Activated CD8-positive, alpha-beta memory T cell treated with anti-CD3 and anti-CD28 coated beads for 1 hour (primary cell): ENCODE results near the gene TNS1.
"Not testable (repeated sequence)": the region's sequence is repeated elsewhere in the genome, so short reads cannot be mapped to it uniquely, and the experiment has no call there.

ENCODE experiments used
- DNase-seq, 2 donors: peaks; one replicate each; pipeline ENCODE4 v3.0.0-alpha.2; 2020; ENCODE audit warnings: low read depth in 1 of 2; ENCODE audit errors: extremely low read depth in 1 of 2

TNS1 gene

DNA sequence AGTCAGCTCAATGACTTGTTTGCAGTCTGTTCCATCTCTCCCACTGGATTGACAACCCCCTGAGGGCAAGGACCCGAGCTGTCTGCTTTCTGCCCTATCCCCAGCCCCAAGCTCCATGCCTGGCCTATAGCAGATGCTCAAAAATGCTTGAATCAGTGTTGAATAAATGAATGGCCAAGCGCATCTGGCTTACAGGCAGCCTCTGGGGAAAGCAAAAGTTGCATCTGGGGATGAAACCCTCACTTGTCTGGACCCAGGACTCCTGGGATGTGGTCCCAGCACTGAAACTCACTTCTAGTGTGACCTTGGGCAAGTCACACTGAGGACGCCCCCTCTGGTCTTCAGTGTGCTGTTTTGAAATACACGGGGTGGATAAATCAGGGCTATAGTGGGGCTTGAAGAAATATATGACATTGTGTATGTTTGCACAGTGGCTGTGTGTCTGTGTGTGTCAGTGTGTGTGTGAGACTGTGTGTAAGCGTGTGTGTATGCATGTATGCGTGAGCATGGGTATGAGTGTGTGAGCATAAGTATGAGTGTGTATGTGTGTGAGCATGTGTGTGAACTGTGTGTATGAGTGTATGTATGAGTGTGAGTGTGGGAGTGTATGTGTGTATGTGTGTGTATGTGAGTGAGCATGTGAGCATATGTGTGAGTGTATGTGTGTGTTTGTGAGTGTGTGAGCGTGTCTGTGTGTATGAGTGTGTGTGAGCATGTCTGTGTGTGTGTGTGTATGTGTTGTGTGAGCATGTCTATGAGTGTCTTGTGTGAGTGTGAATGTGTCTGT lies 27.8 kb upstream of the TNS1 start:
- DNase-seq: no peak

DNA sequence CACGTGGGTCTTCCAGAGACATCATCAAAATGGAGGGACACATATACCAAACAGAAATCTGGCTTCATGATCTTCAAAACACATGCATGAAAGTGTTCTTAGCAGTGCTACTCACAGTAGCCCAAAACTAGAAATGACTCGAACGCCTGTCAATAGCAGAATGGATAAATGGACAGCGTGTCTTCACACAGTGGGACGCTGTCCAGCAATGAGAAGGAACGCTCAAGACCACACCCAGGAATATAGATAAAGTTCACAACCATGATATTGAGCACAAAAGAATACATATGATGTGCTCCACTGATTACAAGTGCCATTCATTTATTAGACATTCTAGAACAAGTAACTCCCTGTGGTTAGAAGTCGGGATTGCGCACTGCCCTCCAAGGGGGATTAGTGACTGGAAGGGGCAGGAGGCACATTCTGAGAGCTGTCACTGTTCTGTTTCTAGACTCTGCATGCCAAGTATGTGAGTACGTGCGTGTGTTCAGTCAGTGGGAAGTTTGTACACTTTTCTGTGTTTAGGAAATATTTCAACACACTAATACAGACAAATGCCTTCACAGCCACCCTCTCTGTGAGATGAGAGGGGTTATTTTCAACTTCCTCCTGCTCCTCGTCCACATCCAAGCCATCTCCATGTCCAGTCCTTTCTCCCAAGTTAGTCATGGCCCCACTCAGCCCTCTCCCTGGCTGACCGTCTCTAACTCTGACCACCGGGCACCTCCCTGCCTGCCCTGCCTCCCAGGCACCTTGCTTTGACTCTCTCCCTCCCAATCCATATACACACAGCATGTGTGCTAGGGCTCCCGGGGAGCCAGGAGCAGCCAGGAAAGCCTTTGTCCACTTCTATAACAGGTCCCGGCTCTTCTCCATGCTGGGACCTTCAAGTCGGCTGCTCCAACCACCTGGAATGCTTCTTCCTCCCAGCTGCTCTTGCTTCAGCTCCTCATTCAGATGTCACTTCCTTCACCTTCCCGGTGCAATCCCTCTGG lies 26.9 kb upstream of the TNS1 start:
- DNase-seq: no peak

DNA sequence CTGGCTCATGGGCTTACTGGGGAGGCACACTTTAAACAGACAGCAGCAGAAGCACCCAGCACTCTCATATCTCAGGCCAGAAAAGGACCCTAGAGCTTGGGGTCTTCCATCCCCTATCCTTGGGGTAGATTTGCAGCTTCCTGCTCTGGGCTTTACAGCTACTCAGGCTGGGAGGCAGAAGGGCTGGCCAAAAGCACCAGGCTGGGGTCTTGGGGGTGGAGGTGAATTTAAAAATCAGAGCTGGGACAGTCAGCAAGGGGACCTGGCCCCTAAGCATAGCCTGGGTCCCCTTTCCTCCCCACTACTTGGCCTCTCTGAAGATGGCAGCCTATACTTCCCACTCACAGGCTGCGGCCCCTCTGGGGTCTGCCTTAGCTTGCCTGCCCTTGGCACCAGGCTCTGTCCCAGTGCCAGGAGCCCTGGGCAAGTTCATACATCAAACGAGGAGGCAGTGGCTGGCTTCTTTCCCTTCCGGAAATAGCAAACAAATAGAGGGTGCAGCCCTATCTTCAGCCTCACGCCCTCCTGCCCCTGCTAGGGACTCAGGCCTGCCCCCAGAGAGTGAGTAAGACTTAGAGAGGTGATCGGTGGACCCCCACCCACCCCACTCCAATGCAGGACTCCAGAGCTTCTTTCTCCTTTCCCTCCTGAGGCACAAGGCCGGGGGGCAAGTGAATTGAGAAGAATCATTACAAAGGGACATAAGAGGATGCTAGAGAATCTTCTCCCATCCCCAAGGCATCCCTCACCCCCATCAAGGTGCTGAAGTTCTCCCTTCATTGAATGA lies 26.0 kb upstream of the TNS1 start:
- DNase-seq: no peak

DNA sequence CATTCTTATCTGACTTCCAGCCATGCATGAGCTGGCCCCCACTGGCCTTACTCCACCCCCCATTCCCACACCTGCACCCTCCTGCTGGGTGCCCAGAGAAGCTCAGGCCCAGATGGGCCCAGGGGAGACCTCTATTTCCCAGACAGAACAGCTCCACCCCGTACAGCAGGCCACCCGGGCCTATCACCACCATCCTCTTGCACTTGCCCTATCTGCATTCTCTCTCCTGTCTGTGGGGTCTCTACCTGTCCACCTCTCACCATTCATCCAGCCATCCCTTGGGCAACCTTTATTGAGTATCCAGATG lies 25.3 kb upstream of the TNS1 start:
- no peak for DNase-seq

DNA sequence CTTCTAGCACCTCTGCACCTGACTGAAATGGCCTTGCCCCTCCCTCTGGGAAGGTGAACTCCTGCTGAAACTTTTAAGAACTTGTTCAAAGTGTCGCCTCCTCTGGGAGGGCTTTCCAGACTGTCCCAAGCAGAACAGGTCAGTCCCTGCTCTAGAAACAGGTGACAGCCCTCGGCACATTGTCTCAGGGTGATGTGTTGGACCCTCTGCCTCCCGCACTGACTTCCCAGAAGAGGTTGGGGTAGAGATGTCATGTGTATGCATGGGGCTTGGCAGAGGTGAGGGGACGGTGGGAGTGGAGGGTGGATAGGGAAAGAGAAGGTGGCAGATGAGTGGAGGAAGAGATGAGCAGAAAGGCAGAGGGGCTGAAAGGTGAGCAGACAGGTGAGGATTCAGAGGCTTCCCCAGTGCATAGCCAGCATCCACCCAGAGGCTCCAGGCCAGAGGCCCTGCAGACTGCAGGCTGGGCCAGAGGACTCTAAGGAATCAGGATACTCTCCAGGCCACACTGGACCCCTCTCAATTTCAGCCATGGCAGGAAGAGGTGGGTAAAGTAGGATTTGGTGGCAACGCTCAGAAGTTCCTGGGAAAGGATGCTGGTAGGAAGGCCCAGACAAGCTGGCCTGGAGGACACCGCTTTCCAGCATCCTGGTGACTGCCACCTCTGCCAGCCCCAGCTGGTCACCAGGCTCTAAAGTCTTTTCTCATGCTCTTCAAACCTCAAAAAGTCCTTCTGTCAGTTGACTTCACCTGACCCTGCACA lies 24.8 kb upstream of the TNS1 start:
- DNase-seq: no peak

DNA sequence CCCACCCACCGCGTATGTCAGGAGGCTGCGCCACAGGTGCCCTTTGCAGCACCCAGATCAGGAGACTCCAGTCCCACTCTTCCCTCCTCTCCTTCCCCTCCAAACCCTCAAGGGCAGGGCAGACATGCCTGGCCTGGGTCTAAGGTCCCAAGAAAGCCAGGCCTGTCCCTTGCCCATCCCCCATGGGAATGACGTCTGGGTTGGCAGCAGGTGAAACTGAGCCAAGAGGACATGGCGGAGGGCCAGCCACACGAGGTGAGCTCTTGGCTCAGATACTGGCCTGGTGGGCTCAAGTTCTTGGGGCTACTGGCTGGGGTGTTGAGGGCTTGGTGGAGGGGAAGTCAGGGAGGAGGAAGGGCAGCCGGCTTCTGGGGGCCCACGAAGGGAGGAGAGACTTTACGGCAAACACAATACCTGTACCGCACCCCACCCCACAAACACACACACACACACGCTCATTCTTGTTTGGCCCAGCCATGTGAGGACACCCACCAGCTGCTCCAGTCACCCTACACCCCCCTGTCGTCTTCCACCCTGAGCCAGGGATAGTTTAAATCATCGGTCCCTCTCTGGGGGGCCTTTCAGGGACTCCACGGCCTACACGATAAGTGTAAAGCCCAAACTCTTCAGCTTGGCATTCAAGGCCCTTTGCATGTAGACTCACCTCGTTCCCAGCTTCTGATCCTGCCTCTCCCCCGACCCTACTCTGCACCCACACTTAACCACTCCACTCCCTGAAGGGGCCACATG lies 24.1 kb upstream of the TNS1 start:
- DNase-seq: no peak

DNA sequence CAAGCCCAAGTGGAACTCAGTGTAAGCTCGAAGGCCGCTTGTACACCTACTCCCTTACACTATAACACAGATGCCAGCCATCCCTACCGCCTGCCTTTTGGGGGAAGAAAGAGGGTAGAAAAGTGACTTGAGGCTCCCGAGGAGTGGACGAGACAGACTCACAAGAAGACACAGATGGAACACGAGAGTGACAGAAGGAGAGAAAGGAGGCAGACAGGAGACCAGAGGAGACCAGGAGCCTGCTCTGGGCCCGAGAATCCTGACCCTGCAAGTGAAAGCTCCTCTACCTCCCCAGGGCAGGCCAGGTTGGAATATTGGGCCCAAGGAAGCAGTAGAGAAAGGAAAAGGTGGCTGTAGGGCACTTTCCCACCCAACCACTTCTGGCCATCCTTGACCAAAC lies 23.4 kb upstream of the TNS1 start:
- DNase-seq: no peak

DNA sequence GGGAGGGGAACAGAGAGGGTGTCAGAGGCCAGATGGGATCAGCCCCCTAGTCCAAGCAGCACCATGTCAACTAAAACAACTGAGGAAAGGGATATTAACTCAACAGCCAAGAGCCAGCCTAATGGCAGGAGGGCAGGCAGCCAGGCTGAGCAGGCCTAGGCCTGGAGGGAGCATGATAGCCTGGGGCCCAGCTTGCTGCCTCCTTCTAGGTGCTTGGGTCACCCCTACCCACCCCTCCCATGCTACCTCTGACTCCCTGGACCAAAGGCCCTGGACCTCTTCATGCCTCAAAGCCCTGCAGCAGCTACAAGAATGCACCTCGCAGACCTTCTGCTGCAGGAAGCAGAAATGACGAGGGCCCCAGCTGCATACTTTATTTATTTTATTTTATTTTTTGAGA lies 22.1 kb upstream of the TNS1 start:
- DNase-seq: no peak

DNA sequence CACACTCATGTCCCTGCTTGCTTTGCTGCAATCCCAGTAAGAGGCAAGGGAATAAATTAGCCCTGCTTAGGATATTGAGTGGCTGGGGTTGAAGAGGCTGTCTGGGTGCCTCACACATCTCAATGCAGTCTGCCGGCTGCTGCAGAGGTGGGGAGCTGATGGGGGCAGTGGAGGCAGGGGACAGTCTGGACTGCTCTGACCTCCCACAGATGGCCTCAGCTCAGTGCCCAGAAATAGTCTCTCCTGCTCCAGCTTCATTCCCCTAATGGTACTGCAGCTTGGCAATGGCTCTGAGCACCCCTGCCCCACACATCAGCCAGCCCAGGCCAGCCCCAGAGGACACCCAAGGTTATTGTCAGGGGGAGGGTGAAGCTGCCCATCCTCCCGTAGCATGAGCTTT lies 21.5 kb upstream of the TNS1 start:
- no peak for DNase-seq

DNA sequence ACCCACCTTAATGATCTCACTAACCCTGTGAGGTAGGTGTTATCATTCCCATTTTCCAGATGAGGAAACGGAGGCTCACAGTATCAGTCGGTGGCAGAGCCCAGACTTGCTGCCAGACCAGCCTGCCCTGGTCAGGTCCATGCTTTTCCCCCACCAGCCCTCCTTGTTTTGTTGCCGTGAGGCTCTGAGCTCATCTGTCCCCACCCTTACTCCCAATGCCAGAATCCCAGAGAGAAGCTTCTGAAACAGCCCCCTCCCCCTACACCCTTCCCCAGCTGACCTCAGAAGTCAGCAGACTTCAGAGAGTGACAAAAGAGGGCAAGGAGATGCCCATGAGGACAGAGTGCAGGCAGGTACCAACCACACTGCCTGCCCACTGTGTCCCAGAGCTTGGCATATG lies 20.8 kb upstream of the TNS1 start:
- no peak for DNase-seq

DNA sequence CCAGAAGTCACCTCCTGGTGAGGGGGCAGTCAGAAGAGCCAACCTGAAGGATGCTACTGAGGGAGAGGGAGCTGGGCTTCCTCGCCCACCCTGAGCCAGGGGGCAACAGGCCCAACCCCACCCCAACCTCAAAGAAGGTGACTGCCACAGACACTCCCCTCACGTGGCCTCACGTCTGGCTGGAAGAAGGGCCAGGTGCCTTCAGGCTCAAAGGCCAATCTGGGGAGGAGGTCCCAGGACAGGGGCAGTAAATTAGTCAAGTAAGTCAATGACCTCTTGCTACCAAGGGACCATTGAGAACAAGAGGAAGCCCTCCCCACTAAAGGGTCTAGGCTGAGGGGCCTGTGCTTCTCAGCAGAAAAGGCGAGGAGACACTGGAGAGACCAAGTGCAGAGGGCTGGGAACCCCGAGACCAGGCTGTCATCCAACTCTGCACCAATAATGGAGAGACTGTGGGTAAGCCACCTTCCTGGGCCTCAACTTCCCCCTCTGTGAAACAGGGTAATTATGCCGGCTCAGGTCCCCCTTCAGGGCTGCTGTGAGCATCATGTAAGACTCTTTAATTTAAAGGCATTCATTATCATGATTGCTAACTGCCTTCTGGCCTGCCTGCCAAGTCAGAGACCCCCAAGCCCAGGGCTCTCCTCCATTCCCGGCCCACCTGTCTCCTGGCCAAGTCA lies 20.2 kb upstream of the TNS1 start:
- DNase-seq: no peak

DNA sequence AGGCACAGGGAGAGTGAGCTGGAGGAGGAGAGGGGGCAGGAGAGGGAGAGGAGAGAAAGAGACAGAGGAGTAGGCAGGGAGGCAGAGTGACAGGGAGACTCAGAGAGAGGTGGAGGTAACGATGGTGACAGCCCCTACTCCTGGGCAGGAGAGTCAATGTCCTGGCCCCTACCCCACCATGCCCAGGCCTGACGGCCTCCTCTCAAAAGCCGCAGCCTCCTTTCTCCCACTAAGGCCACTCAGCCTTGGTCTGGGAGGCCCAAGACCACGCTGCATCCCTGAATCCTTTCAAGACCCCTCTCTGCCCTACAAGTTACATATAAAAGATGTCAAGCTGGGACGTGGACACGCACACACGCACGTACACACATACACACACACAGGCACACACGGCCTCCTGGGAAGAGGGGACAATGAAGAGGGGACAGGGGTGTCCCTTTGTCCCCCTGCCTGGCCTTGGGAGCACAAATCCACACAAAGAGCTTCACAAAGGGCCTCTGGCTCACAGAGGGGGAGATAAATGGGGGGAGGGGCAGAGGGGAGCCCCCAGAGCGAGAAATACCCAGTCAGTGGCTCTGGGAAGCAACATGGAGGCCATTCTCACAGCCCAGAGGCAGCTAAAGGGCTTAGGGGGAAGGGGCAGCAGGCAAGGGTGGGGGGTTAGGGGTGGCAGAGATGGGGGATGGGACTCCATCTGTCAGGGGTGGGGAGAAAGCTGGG lies 19.5 kb upstream of the TNS1 start:
- no peak for DNase-seq

DNA sequence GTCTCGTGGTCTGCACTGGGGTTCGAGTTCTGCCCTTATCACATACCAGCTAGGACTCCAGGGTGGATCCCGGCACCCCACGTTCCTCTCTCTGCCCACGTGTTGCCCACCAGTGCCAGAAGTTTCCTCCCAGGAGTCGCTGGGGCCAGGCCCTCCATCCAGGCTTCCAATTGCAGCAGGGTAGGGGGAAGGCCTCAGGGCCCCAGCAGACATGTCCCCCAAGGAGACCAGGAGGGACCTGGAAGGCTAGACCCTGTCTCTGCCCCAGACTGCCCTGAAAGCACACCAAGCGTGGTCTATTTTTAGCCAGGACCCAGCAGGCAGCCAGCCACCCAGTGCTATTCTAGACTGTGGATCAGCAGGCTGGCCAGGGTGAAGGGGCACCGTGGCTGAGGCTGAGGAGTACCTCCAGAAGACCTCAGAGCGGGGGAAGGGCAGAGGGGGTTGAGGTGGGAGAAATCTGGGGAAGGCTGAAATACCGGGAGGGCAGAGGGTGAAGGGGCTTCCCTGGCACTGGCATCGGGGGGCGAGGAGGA lies 18.8 kb upstream of the TNS1 start:
- no peak for DNase-seq

DNA sequence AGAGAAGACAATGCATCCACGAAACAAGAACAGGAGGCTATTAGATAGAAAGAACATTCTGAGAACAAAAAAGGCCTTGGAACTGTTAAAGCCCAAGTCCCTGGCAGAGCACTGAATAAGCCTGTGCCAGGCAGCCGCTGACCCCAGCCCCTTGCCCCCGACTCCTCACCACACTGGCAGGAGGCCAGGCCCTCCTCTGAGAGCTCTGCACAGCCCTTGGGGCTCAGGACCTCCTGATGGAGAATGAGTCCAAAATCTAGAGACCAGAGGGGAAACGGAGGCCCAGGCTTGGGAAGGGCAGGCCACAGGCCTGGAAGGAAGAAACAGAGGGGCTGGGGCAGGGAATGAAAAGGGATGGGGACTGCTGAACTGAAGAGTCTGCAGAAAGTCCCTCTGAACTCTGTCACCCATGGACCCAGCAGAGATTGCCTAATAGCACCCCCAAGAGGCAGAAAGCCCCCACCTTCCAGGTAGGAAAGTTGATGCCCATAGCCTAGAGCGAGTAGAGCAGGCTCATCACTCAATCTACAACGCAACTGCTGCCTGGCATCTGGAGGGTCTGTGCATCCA lies 18.3 kb upstream of the TNS1 start:
- DNase-seq: no peak

DNA sequence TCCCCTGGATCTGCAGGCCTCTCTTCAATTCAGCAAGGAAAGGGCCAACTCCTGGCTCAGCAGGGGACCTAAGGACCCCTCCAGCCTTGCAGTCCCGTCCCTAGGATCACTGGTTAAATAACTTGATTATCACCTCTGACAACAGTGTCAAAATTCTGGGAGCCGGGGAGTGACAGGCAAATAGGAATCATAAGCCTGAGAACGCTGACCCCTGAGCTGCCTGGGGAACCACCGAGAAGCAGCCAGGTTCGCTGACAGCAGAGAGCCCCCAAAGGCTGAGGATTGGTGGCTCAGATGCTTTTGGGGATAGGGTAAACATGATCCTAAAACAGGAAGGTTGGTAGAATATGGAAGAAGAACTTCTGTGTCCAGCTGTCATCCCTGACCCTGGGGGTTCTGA lies 17.5 kb upstream of the TNS1 start:
- DNase-seq: no peak

DNA sequence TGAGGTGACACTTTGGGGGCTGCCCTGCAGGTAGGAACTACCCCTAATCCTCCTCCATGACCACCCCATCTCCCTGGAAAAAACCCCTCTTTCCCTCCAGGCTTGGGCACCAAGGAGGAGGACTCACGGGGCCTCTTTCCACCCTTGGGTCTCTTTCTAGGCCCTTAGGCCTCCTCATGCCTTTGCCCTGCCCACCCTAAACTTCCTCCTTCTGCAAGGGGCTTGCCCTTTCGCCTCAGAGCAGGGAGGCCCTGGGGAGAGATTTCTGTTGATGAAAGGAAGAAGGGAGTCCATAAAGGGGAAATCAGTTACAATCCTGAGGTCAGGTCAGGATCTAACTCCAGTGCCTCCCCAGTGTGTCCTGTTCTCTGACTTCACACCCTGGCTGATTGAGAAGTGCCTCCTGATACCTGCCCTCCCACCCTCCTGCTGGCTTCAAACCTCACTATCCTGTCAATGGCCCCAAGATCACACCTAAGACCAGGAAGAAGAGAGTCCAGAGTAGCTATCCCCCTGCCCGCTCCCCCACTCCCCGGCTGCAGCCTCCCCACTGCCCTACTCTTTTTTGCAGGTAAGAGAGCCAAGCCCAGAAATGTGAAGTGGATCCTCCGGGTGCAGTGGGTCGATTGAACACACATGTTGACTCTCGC lies 16.7 kb upstream of the TNS1 start:
- no peak for DNase-seq

DNA sequence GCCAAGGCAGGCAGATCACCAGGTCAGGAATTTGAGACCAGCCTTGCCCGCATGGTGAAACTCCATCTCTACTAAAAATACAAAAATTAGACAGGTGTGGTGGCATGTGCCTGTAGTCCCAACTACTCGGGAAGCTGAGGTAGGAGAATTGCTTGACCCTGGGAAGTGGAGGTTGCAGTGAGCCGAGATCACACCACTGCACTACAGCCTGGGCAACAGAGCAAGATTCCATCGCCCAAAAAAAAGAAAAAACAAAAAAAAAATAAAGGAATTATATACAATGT lies 16.0 kb upstream of the TNS1 start:
- not testable (repeated sequence) for DNase-seq
